Loucy (cell line): Measurements from ENCODE around the gene CRYZL1.

Experiments
- H2AFZ ChIP-seq: fragments of 200-600 bp; sonication (generic); 2 replicates; pipeline ENCODE4 v1.6.0; 2016; ENCODE audit warnings: antibody characterized with exemption, mild to moderate bottlenecking, low read length, moderate library complexity
- H3F3A ChIP-seq: fragments of 200-600 bp; 2 replicates; pipeline ENCODE4 v1.6.0; 2016; ENCODE audit warnings: antibody characterized with exemption, low read depth, mild to moderate bottlenecking
- H3K27me3 ChIP-seq: fragments of 200-600 bp; sonication (generic); 2 replicates; pipeline ENCODE4 v1.6.1; 2014; ENCODE audit warnings: low read length, mild to moderate bottlenecking; ENCODE audit not compliant: insufficient read depth, poor library complexity, severe bottlenecking
- H3K36me3 ChIP-seq: fragments of 200-600 bp; sonication (generic); 2 replicates; pipeline ENCODE4 v1.6.1; 2016; ENCODE audit warnings: low read length; ENCODE audit not compliant: insufficient read depth
- H3K4me1 ChIP-seq: fragments of 200-600 bp; sonication (generic); 2 replicates; pipeline ENCODE4 v1.5.1; 2014; ENCODE audit warnings: low read length, mild to moderate bottlenecking; ENCODE audit not compliant: insufficient read depth, poor library complexity, severe bottlenecking
- H3K4me2 ChIP-seq: fragments of 200-600 bp; sonication (generic); 2 replicates; pipeline ENCODE4 v1.6.0; 2014; ENCODE audit warnings: antibody characterized with exemption, low read length, low read depth, mild to moderate bottlenecking; ENCODE audit not compliant: poor library complexity, severe bottlenecking
- H3K4me3 ChIP-seq: fragments of 200-600 bp; sonication (generic); 2 replicates; pipeline ENCODE4 v1.5.1; 2014; ENCODE audit warnings: low read length, mild to moderate bottlenecking, mixed read lengths; ENCODE audit not compliant: poor library complexity, severe bottlenecking
- H3K79me2 ChIP-seq: fragments of 200-600 bp; sonication (generic); 2 replicates; pipeline ENCODE4 v1.6.1; 2014; ENCODE audit warnings: low read length; ENCODE audit not compliant: insufficient read depth
- H3K9ac ChIP-seq: fragments of 200-600 bp; sonication (generic); 2 replicates; pipeline ENCODE4 v1.6.0; 2014; ENCODE audit warnings: mild to moderate bottlenecking, low read depth, low read length, moderate library complexity; ENCODE audit not compliant: poor library complexity, severe bottlenecking
- H3K9me2 ChIP-seq: fragments of 200-600 bp; sonication (generic); replicated peaks from 2 replicates; pipeline ENCODE4 v1.6.1; 2016; ENCODE audit warnings: low read depth, low read length, mixed read lengths
- H3K9me3 ChIP-seq: fragments of 200-600 bp; sonication (generic); 2 replicates; pipeline ENCODE4 v1.6.1; 2014; ENCODE audit warnings: mild to moderate bottlenecking, antibody characterized with exemption, low read length, low read depth; ENCODE audit not compliant: insufficient read depth
- H4K20me1 ChIP-seq: fragments of 200-600 bp; sonication (generic); 2 replicates; pipeline ENCODE4 v1.6.0; 2014; ENCODE audit warnings: antibody characterized with exemption, low read length, mild to moderate bottlenecking; ENCODE audit not compliant: insufficient read depth, poor library complexity, severe bottlenecking
- CTCF ChIP-seq: fragments of 200-600 bp; sonication (generic); conservative IDR thresholded peaks from 2 replicates; pipeline ENCODE4 v1.5.1; 2014; ENCODE audit warnings: mild to moderate bottlenecking, antibody characterized with exemption, low read length
- EZH2phosphoT487 ChIP-seq: fragments of 200-600 bp; IDR thresholded peaks from 2 replicates; pipeline ENCODE4 v1.6.1; 2018; ENCODE audit warnings: antibody characterized with exemption, mild to moderate bottlenecking, moderate library complexity, borderline replicate concordance

The CRYZL1 gene

GRCh38 chr21:33544451-33545195 lies 96.9 kb downstream of the CRYZL1 start:
- Histone ChIP-seq H3K9me2 (no peaks in the 10 kb centered on the region), H3K36me3 (peaks cover 25% of the 10 kb centered on the region), H3K79me2 (peaks cover 97% of the 10 kb centered on the region), H3K9me3 (no peaks in the 10 kb centered on the region), H3F3A (peaks cover 9% of the 10 kb centered on the region), H3K4me3 (peak overlapping the region; percentile 94), H3K4me1 (peaks cover 40% of the 10 kb centered on the region), H4K20me1 (peaks cover 67% of the 10 kb centered on the region), H3K9ac (peak overlapping the region; percentile 100), H3K27me3 (no peaks in the 10 kb centered on the region), H3K4me2 (peak overlapping the region; percentile 89), H2AFZ (no peak overlapping the region)
- TF ChIP-seq EZH2phosphoT487, result no peak
- TF ChIP-seq CTCF, result no peak

- Histone ChIP-seq H3K9me2 (no peaks in the 10 kb centered on the region), H3K36me3 (peaks cover 15% of the 10 kb centered on the region), H3F3A (peaks cover 9% of the 10 kb centered on the region), H2AFZ (peak overlapping the region; percentile 75), H3K4me1 (peaks cover 39% of the 10 kb centered on the region), H3K9me3 (no peaks in the 10 kb centered on the region), H3K27me3 (no peaks in the 10 kb centered on the region), H3K4me3 (peak overlapping the region; percentile 94), H3K9ac (peak overlapping the region; percentile 100), H4K20me1 (peaks cover 57% of the 10 kb centered on the region), H3K4me2 (peak overlapping the region; percentile 89), H3K79me2 (peaks cover 95% of the 10 kb centered on the region)
- TF ChIP-seq CTCF (no peak), EZH2phosphoT487 (no peak)
These were observed 97.9 kb downstream of the CRYZL1 start for GRCh38 chr21:33543505-33544129.

GRCh38 chr21:33542640-33543504 lies 98.7 kb downstream of the CRYZL1 start, which contains the start of gene SON:
Gene SON (plus strand): TSS chr21:33543038. CDS start chr21:33543093, 55 bp downstream.
- TF ChIP-seq CTCF, result no peak
- TF ChIP-seq EZH2phosphoT487, result no peak
- no peaks in the 10 kb centered on the region for H3K27me3 ChIP-seq
- H3K4me2 ChIP-seq, result peak within 1 kb of the TSS; percentile 89
- H3K4me1 ChIP-seq, result peaks cover 33% of the 10 kb centered on the region
- H3K36me3 ChIP-seq, result peaks cover 8% of the 10 kb centered on the region; the same call in 1 of the 2 replicates
- H3F3A ChIP-seq, result peaks cover 9% of the 10 kb centered on the region
- no peaks in the 10 kb centered on the region for H3K9me2 ChIP-seq
- peaks cover 92% of the 10 kb centered on the region for H3K79me2 ChIP-seq
- H3K9me3 ChIP-seq, result no peaks in the 10 kb centered on the region
- peaks cover 50% of the 10 kb centered on the region for H4K20me1 ChIP-seq
- peak within 1 kb of the TSS; percentile 82 for H2AFZ ChIP-seq
- peak within 1 kb of the TSS; percentile 94 for H3K4me3 ChIP-seq
- H3K9ac ChIP-seq, result peak within 1 kb of the TSS; percentile 100
